GM21825 (cell line): ENCODE measurements around the gene LGALS7B.
"Not testable (repeated sequence)": the region's sequence is repeated elsewhere in the genome, so short reads cannot be mapped to it uniquely, and the experiment has no call there.

ENCODE experiments used
- ATAC-seq: cut with Tn5 transposase; IDR thresholded peaks from one replicate; pipeline ENCODE4 v1.9.1; 2021; ENCODE audit warnings: mild to moderate bottlenecking, moderate library complexity; ENCODE audit not compliant: unreplicated experiment

Gene LGALS7B

DNA sequence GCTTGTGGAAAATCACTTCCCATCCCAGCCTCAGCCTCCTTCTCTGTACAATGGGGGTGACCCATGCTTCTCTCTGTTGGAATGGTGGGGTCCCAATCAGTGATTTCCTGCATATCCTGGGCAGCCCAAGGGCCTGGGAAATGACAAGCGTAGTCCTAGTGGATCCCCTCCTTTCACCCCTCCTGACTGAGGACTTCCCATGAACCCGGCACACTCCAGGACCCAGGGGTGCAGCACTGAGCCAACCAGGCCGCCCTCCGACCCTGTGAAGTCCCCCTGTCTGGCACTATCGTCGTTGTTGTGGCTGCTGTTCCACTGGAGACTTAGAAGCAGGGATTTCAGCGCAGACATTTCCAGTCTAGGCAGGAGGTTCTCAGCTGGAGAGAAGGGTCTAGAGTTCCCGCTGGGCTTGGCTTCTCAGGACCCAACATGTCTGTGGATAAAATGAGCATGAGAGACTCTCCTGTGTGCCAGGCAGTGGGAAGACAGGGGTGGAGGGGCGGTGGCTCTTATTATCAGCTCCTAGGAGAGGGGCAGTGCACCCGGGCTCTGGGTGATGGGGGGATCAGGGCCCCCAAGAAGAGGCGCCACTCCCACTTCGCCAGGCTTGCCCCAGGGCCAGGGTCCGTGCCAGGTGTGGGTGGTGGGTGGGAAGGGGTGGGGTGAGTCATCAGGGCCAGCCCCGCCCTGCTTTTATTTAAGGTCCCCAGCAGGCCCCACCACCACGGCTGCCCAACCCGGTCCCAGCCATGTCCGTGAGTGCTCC lies at the start of gene LGALS7B:
Gene LGALS7B, plus strand, starts transcription at position 723 of the 766 bp plus-strand sequence. Its CDS starts 27 bp downstream, at position 750.
- no peak for ATAC-seq

DNA sequence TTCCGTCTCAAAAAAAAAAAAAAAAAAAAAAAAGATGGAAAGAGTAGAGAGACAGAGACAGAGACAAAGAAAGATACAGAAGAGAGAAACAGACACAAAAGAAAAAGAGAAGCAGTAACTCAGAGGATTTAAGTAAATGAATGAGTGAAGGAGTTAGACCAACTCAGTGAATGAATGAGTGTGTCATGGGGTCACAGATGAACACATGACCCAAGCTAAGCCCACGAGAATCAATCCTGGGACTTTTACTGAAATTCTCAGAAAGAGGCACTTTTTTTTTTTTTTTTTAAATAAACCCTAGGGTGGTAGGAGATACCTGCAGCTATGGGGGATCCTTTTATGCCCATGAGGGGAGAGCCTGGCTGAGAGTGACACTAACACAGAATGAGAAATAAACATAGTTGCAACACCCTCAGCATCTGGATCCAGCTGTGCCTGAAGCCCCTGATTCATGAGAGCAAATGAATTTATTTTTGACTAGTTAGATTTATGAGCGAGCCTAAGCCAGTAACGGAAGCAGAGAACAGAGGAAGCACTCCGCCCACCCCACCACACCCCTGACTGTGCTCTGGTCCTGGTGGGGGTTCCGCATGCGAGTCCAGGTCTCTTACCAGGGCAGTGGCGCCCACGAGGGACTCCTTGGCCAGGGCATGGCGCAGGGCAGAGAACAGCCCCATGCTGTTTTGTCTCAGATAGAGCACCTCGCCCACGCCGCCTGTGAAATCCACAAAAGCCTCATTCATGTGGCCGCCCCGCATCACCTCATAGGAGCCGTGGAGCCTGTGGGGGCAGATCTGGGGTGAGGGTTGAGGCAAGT lies 49.4 kb upstream of the LGALS7B start:
- no peak for ATAC-seq

DNA sequence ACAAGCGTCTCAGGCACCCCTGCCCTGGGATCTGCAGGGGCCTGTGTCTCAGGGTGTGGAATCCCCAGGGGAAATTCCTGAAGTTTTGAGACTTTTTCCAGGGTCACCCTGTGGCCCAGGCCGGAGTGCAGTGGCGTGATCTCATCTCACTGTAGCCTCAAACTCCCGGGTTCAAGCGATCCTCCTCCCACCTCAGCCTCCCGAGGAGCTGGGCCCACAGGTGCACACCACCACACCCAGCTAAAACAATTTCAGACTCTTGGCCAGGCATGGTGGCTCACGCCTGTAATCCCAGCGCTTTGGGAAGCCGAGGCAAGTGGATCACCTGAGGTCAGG lies 48.8 kb upstream of the LGALS7B start:
- ATAC-seq, result no peak

DNA sequence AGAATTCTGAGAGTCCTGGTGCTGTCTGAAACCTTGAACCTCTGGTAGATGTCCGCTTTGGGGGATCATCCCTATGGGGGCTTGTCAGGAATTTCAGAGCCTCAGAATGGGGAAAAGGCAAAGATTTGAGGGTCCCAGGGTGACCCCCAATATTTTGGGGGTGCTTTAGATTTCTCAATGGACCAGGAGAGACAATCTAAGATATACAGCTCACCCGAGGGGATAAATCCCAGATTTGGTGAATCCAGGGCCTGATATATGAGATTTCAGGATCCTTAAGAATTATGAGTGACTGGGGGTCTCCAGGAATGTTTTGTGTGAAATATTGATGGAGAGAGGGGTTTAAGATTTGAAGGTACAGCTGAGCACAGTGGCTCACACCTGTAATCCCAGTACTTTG lies 48.1 kb upstream of the LGALS7B start:
- ATAC-seq, result no peak

DNA sequence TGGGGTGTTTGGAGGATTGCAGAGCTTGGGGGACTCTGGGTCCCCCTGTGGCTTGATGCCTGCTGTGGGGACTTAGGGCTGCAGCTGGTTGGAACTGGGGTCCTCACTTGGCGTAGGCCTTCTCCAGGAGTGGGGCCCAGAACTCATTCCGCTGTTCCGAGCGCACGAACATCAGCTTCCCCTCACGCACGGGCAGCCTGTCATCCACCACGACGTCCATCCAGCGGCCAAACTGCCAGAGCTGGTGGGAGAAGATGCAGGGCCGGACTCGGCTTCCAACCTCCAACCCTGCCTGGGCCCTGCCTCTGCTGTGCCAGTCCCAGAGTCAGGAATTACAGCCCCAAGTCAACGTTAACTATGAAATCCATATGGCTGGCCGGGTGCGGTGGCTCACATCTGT lies 47.3 kb upstream of the LGALS7B start:
- no peak for ATAC-seq

DNA sequence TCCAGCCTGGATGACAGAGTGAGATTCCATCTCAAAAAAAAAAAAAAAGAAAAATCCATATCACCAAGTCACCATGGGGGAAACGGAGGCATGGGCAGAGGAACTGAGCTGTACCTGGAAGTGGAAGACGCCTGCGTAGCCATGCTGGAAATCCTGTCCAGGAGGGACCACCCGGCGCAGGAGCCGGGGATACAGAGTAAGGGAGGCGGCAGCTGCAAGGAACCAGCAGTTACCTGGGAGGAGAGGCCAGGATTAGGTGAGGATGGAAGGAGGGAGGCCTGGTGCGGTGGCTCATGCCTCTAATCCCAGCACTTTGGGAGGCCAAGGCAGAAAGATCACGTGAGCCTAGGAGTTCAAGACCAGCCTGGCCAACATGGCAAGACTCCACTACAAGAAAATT lies 46.7 kb upstream of the LGALS7B start:
- ATAC-seq, result no peak

DNA sequence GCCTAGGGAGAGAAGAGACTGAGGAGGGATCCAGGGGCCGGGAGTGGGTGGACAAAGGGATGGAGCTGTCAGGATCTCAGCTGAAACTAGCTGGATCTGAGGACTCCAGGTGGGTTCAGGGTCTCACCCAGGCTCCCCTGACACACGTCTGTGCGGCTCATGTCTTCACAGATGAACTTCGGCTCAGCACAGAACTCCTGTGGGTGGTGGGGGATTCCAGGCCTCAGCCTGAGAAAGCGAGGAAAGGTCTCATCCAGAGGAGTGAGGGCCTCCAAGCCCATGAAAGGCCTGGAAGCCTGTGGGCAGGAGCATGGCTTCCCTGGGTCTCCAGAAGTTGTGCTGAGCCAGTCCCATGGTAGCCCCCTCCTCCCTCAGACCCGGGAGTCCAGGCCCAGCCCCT lies 46.1 kb upstream of the LGALS7B start:
- ATAC-seq, result no peak

DNA sequence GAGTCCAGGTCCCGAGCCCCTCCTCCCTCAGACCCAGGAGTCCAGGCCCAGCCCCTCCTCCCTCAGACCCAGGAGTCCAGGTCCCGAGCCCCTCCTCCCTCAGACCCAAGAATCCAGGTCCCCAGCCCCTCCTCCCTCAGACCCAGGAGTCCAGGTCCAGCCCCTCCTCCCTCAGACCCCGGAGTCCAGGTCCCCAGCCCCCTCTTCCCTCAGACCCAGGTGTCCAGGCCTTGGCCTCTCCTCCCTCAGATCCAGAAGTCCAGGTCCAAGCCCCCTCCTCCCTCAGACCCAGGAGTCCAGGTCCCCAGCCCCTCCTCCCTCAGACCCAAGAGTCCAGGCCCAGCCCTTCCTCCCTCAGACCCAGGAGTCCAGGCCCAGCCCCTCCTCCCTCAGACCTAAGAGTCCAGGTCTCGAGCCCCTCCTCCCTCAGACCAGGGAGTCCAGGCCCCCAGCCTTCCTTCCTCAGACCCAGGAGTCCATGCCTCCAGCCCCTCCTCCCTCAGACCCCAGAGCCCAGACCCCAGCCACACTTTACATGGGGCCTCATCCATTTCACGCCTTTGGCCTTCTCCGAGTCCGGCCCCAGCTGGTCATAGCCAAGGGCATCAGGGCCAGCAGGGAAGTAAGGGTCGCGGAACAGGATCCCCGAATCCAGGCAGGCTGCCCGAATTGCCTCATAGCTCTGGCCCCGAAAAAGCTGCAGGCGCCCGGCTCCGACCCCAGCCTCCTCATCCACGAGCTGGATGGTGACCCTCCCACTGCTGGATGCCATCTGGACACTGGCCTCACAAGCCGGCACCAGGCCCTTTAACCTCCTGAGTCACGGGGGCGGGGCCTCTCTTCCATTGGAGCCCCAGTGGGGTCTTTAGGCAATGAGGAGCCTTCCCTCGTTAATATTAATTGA lies 45.4 kb upstream of the LGALS7B start:
- no peak for ATAC-seq

DNA sequence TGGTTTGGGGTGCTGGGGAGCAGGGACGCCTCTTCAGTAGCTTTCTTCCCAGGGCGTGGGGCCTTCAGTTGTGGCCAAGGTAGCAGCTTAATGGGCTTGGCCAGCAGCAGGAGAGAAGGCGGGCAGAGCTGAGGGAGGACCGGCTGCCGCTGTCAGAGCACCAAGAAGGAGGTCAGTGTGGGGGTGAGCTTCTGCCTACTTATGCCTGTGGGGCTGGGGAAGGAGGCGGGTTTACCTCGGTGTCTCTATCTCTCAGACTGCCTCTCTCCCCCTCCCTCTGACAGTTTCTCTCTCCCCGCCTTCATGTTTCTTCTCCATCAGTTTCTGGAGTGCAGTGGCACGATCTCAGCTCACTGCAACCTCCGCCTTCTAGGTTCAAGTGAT lies 44.7 kb upstream of the LGALS7B start, which contains the start of gene CAPN12:
Gene CAPN12, minus strand, starts transcription at position 177 of the 384 bp plus-strand sequence. CDS start 309 bp downstream, outside the sequence.
- no peak for ATAC-seq

DNA sequence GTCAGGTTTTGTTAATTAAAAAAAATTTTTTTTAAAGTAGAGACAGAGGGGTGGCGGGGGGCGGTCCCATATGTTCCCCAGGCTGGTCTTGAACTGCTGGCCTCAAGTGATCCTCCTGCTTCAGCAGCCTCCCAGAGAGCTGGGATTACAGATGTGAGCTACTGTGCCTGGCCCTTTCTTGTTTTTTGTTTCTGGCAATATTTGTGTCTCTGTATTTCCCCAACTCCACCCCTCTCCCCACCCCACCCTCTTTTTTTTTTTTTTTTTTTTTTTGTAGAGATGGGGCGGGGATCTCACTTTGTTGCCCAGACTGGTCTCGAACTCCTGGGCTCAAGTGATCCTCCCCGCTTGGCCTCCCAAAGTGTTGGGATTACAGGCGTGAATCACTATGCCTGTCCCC lies 44.1 kb upstream of the LGALS7B start:
- ATAC-seq, result no peak

DNA sequence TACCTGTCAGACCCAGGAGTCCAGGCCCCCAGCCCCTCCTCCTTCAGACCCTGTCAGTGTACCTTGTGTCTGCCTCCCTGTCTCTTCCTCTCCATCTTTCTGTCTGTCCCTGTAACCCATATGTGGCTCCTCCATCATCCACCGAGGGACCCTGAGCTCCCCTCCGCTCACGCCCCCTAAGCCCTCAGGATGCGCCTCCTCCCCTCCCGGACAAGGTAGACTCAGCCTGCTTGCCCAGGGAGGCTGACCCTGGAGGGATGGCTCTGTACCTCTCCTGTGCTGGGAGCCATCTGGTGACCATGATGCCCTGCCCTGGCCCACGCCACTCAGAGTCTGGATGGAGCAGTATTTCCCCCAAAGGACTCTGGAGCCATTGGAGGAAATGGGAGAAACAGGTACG lies 43.7 kb upstream of the LGALS7B start:
- ATAC-seq, result no peak

DNA sequence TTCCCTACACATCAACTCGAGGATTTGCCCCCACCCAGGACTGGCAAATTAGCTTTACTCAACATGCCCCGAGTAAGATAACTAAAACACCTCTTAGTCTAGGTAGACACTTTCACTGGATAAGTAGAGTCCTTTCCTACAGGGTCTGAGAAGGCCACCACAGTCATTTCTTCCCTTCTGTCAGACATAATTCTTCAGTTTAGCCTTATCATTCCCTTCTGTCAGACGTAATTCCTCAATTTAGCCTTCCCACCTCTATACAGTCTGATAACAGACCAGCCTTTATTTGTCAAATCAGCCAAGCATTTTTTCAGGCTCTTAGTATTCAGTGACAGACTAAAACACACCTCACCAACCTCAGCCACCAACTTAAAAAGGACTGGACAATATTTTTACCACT lies 35.2 kb upstream of the LGALS7B start:
- ATAC-seq, result not testable (repeated sequence)

DNA sequence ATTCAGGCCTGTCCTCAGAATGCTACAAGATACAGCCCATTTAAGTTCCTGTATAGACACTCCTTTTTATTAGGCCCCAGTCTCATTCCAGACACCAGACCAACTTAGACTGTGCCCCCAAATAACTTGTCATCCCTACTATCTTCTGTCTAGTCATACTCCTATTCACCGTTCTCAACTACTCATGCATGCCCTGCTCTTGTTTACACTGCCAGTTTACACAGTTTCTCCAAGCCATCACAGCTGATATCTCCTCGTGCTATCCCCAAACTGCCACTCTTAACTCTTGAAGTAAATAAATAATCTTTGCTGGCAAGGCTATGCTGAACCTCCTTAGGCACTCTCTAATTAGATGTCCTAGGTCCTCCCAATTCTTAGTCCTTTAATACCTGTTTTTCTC lies 34.8 kb upstream of the LGALS7B start:
- not testable (repeated sequence) for ATAC-seq

DNA sequence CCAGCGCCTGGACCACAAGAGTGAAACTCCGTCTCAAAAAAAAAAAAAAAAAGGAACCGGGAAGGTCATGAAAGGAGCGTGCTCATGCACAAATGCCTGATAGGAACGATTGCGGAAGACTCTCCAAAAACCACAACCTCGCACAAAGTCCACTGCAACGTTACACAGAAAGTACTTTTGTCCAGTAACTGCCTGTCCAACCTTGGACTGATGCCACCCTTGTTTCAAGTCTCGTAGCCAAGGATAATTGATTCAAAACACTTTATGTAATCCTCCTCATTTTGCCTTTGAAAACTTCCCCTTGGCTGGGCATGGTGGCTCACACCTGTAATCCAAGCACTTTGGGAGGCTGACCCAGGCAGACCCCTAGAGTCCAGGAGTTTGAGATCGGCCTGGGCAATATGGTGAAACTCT lies 29.4 kb upstream of the LGALS7B start:
- ATAC-seq, result no peak

DNA sequence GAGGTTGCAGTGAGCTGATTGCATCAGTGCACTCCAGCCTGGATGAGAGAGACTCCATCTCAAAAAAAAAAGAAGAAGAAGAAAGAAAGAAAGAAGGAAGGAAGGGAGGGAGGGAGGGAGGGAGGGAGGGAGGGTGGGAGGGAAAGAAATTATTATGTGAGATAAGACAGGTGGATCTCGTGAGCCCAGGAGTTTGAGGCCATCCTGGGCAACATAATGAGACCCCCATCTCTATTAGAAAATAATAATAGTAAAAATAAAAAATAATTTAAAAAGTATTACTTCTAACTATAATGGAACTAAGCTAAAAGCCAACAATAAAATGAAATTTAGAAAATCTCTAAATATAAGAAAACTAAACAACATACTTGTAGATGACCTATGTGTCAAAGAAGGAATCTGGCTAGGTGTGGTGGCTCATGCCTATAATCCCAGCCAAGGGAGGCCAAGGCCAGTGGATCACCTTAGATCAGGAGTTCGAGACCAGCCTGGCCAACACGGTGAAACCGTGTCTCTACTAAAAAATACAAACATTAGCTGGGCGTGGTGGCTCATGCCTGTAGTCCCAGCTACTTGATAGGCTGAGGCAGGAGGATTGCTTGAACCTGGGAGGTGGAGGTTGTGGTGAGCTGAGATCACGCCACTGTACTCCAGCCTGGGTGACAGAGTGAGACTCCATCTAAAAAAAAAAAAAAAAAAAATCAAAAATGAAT lies 28.0 kb upstream of the LGALS7B start:
- ATAC-seq, result not testable (repeated sequence)

DNA sequence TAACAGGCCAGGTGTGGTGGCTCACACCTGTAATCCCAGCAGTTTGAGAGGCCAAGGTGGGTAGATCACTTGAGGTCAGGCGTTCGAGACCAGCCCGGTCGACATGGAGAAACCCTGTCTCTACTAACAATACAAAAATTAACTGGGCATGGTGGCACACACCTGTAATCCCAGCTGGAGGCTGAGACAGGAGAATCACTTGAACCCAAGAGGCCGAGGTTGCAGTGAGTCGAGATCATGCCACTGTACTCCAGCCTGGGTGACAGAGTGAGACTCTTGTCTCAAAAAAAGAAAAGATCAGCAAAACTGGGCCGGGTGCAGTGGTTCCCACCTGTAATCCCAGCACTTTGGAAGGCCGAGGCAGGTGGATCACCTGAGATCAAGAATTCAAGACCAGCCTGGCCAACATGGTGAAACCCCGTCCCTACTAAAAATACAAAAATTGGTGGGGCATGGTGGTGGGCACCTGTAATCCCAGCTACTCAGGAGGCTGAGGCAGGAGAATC lies 27.1 kb upstream of the LGALS7B start:
- not testable (repeated sequence) for ATAC-seq

DNA sequence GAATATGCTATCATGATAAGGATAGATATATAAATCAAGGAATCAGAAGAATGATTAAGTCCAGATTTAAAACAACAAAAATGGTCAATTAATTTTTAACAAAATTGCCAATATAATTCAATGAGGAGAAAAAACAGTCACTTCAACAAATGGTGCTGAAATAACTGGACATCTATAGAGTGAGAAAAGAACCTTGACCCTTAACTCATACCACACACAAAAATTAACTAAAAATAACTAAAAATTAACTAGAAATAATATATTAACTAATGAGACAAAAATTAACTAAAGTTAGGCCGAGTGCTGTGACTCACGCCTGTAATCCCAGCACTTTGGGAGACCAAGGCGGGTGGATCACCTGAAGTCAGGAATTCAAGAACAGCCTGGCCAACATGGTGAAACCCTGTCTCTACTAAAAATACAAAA lies 25.2 kb upstream of the LGALS7B start:
- ATAC-seq, result no peak

DNA sequence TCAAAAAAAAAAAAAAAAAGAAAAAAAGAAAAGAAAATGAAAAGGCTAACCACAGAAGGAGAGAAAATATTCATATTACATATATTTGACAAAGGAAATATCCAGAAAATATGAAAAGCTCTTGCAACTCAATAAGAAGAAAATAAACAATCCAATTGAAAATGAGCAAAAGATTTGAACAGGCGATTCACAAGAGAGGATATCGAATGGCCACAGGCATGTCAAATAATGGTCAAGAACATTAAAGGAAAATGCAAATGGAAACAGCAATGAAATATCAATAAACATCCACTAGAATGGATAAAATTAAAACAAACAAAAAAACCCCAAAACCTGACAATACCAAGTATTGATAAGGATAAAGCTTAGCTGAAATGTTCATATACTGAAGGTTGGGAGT lies 23.8 kb upstream of the LGALS7B start:
- no peak for ATAC-seq

DNA sequence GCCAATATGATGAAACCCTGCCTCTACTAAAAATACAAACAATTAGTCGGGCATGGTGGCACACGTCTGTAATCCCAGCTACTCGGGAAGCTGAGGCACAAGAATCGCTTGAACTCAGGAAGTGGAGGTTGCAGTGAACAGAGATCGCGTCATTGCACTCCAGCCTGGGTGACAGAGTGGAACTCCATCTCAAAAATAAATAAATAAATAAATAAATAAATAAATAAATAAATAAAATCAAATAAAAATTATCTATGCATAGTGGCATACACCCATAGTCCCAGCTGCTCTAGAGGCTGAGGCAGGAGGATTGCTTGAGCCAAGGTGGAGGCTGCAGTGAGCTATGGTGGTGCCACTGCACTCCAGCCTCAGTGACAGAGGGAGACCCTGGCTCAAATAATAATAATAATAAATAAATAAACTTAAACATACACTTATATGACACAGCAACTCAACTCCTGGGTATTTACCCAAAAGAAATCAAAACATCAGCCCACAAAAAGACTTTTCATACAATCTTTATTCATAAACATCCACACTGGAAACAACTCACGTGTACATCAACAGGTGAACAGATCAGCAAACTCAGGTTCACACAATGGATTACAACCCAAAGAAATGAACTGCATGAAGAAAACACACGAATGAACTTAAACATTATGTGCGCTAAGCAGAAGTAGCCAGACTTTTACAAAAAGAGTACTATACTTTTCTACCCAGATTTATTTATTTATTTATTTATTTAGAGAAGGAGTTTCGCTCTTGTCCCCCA lies 22.5 kb upstream of the LGALS7B start:
- ATAC-seq, result no peak
